Neural crest cell (in vitro differentiated cells): ENCODE measurements around the gene JCAD. TPM values are rescaled to one million over a fixed set of nuclear protein-coding genes. Genes with fewer than 3 reads are reported as not detected.
"Not testable (repeated sequence)": the region's sequence is repeated elsewhere in the genome, so short reads cannot be mapped to it uniquely, and the experiment has no call there.

ENCODE experiments used
- DNase-seq: peaks from one replicate; pipeline ENCODE4 v3.0.0; 2021; ENCODE audit warnings: low read depth, mixed read lengths, low spot score
- H3K27ac Mint-ChIP-seq: one replicate; pipeline ENCODE4 v1.8.0; 2021; ENCODE audit warnings: mild to moderate bottlenecking, mixed read lengths; ENCODE audit not compliant: unreplicated experiment
- H3K27me3 Mint-ChIP-seq: 2 replicates; pipeline ENCODE4 v1.8.0; 2021; ENCODE audit warnings: low read depth, mild to moderate bottlenecking, mixed read lengths
- H3K36me3 Mint-ChIP-seq: 2 replicates; pipeline ENCODE4 v1.8.0; 2021; ENCODE audit warnings: low read depth, mild to moderate bottlenecking, mixed read lengths
- H3K4me1 Mint-ChIP-seq: 2 replicates; pipeline ENCODE4 v1.8.0; 2021; ENCODE audit warnings: mixed read lengths
- H3K4me3 Mint-ChIP-seq: one replicate; pipeline ENCODE4 v1.8.0; 2021; ENCODE audit warnings: mild to moderate bottlenecking, mixed read lengths
- H3K9me3 Mint-ChIP-seq: 2 replicates; pipeline ENCODE4 v1.8.0; 2021; ENCODE audit warnings: mixed read lengths
- CTCF ChIP-seq: fragments of 200-600 bp; sonication (generic); conservative IDR thresholded peaks from 2 replicates; pipeline ENCODE4 v1.5.0; 2021; ENCODE audit warnings: antibody characterized with exemption, mild to moderate bottlenecking
- total RNA-seq: library from RNA; stranded (reverse); gene quantifications from 2 replicates; pipeline ENCODE4 v1.2.1, GENCODE V29; 2021

Gene JCAD
- total RNA-seq, 1 donor from 2014 or later = 0.61 TPM

- H3K9me3 Mint-ChIP-seq = no peaks in the 10 kb centered on the region
- DNase-seq = no peak
- H3K27ac Mint-ChIP-seq = no peak overlapping the region
- no peaks in the 10 kb centered on the region for H3K27me3 Mint-ChIP-seq
- TF ChIP-seq CTCF = no peak
- H3K4me1 Mint-ChIP-seq = peaks cover 12% of the 10 kb centered on the region
- no peak overlapping the region for H3K4me3 Mint-ChIP-seq
- no peaks in the 10 kb centered on the region for H3K36me3 Mint-ChIP-seq
Observed at GRCh38 chr10:30013757-30014156, 45.6 kb downstream of the JCAD start.

- TF ChIP-seq CTCF = no peak
- no peaks in the 10 kb centered on the region for H3K27me3 Mint-ChIP-seq
- no peak overlapping the region for H3K4me3 Mint-ChIP-seq
- H3K36me3 Mint-ChIP-seq = no peaks in the 10 kb centered on the region
- H3K27ac Mint-ChIP-seq = no peak overlapping the region
- H3K4me1 Mint-ChIP-seq = peaks cover 15% of the 10 kb centered on the region
- DNase-seq = no peak
- no peaks in the 10 kb centered on the region for H3K9me3 Mint-ChIP-seq
Observed at GRCh38 chr10:30011956-30012647, 47.3 kb downstream of the JCAD start.

GRCh38 chr10:30011396-30011795 is 48.0 kb downstream of the JCAD start:
- H3K27me3 Mint-ChIP-seq = no peaks in the 10 kb centered on the region
- no peaks in the 10 kb centered on the region for H3K36me3 Mint-ChIP-seq
- no peak overlapping the region for H3K4me3 Mint-ChIP-seq
- no peak for TF ChIP-seq CTCF
- peaks cover 15% of the 10 kb centered on the region for H3K4me1 Mint-ChIP-seq
- no peak overlapping the region for H3K27ac Mint-ChIP-seq
- DNase-seq = no peak
- H3K9me3 Mint-ChIP-seq = no peaks in the 10 kb centered on the region

- H3K36me3 Mint-ChIP-seq = no peaks in the 10 kb centered on the region
- no peak for DNase-seq
- H3K27ac Mint-ChIP-seq = no peak overlapping the region
- H3K9me3 Mint-ChIP-seq = no peaks in the 10 kb centered on the region
- peaks cover 3% of the 10 kb centered on the region for H3K4me1 Mint-ChIP-seq
- TF ChIP-seq CTCF = no peak
- no peaks in the 10 kb centered on the region for H3K27me3 Mint-ChIP-seq
- H3K4me3 Mint-ChIP-seq = no peak overlapping the region
Observed at GRCh38 chr10:30007406-30007805, 52.0 kb downstream of the JCAD start.

GRCh38 chr10:30006410-30006809 is 53.0 kb downstream of the JCAD start:
- no peak for TF ChIP-seq CTCF

GRCh38 chr10:30005116-30005515 is 54.3 kb downstream of the JCAD start:
- H3K36me3 Mint-ChIP-seq, H3K27me3 Mint-ChIP-seq, DNase-seq, H3K27ac Mint-ChIP-seq, H3K9me3 Mint-ChIP-seq, H3K4me3 Mint-ChIP-seq: not testable (repeated sequence)
- peaks cover 10% of the 10 kb centered on the region for H3K4me1 Mint-ChIP-seq

More at GRCh38 chr10:30006410-30006809, 53.0 kb downstream of the JCAD start:
- Mint-ChIP-seq H3K4me3 (no peak overlapping the region), H3K27me3 (no peaks in the 10 kb centered on the region), H3K9me3 (no peaks in the 10 kb centered on the region), H3K36me3 (no peaks in the 10 kb centered on the region), H3K27ac (no peak overlapping the region), H3K4me1 (peaks cover 4% of the 10 kb centered on the region)
- DNase-seq = no peak
